WI38 (cell line): ENCODE results near the gene SCN1B.

Source experiments
- H3K4me3 ChIP-seq: 2 replicates; pipeline ENCODE4 v1.5.1; 2011; ENCODE audit warnings: low read depth, mild to moderate bottlenecking, control low read depth, low read length
- TF ChIP-seq, protein P1 (sequence below): IDR thresholded peaks from 2 replicates; pipeline ENCODE4 v1.5.1; 2012; ENCODE audit warnings: low read depth, mild to moderate bottlenecking, control low read depth, low read length

SCN1B gene

DNA sequence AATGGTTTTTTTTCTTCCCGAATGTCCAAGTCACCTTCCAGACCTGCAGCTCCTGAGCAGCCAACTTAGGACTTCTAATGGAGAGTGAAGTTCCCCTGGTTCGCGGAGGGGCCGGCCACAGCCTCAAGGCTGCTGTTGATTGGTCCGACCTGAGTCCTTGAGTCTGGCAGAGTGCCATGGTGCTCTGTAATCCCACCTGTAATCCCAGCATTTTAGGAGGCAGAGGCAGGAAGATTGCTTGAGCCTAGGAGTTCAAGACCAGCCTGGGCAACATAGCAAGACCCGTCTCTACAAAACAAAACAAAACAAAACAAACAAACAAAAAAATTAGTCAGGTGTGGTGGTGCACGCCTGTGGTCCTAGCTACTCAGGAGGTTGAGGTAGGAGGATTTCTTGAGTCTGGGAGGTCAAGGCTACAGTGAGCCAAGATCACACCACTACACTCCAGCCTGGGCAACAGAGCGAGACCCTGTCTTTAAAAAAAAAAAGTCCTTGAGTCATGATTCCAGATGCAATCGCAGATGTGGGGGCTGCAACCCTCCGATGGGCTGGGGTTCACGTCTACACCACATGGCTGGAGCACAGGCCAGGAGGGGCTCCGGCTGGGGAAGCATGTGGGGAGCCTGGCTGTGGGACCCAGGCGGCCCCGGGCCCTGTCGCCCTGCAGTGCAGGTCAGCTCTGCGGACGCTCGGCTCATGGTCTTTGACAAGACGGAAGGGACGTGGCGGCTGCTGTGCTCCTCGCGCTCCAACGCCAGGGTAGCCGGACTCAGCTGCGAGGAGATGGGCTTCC lies 28.9 kb downstream of the SCN1B start:
- no peak overlapping the region for H3K4me3 ChIP-seq
- TF ChIP-seq, protein P1, sequence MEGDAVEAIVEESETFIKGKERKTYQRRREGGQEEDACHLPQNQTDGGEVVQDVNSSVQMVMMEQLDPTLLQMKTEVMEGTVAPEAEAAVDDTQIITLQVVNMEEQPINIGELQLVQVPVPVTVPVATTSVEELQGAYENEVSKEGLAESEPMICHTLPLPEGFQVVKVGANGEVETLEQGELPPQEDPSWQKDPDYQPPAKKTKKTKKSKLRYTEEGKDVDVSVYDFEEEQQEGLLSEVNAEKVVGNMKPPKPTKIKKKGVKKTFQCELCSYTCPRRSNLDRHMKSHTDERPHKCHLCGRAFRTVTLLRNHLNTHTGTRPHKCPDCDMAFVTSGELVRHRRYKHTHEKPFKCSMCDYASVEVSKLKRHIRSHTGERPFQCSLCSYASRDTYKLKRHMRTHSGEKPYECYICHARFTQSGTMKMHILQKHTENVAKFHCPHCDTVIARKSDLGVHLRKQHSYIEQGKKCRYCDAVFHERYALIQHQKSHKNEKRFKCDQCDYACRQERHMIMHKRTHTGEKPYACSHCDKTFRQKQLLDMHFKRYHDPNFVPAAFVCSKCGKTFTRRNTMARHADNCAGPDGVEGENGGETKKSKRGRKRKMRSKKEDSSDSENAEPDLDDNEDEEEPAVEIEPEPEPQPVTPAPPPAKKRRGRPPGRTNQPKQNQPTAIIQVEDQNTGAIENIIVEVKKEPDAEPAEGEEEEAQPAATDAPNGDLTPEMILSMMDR: no peak

DNA sequence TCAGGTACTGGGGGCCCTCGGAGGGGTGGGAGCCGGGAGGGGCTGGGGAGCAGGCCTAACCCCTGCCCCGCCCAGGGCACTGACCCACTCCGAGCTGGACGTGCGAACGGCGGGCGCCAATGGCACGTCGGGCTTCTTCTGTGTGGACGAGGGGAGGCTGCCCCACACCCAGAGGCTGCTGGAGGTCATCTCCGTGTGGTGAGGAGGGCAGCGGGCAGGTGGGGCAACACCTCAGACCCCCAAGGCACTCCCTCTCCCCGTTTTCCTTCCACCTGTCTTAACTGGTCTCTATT lies 29.5 kb downstream of the SCN1B start:
- TF ChIP-seq, protein P1: no peak
- H3K4me3 ChIP-seq: no peak overlapping the region

- TF ChIP-seq, protein P1: no peak
- no peak overlapping the region for H3K4me3 ChIP-seq
Observed at GRCh38 chr19:35060160-35060855, 30.0 kb downstream of the SCN1B start.

GRCh38 chr19:35061583-35062373 lies 31.5 kb downstream of the SCN1B start:
- no peak overlapping the region for H3K4me3 ChIP-seq
- TF ChIP-seq, protein P1: no peak

DNA sequence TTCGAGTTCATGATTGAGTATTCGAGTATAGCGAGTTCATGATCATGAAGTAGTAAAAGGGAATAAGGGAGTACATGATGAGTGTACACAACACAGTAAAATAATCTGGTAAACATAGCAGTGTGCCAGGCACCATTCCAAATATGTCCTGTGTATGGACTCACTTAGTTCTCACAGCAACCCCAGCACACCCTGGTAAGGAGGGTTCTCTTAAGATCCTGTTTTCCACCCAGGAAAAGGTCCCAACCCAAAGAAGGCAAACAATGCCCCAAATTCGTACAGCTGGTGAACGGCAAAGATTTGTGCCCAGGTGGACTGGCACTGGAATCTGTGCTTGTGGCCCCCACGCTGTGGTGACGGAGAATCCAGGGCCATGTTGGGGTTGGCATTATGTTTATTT lies 32.7 kb downstream of the SCN1B start:
- no peak overlapping the region for H3K4me3 ChIP-seq
- TF ChIP-seq, protein P1: no peak

- H3K4me3 ChIP-seq: no peak overlapping the region
- TF ChIP-seq, protein P1: no peak
Observed at GRCh38 chr19:35063940-35064818, 33.9 kb downstream of the SCN1B start.
